IMR-90 (cell line): ENCODE measurements around the gene CDC6. TPM values are rescaled to one million over a fixed set of nuclear protein-coding genes. Genes with fewer than 3 reads are reported as not detected.
A peak's percentile ranks its signal among the peaks of the same experiment; 100 is the strongest.

Experiments used
- ATAC-seq: fragments of 200-7000 bp; cut with Tn5 transposase; 2 replicates; pipeline ENCODE4 v1.9.1; 2020; ENCODE audit warnings: low read depth, mild to moderate bottlenecking, moderate library complexity
- BruUV-seq: library from RNA; stranded (reverse); fragments of 400-500 nt; replicated peaks from 2 replicates; lab custom pipeline; 2021; lab: Mats Ljungman, UMichigan
- CTCF ChIA-PET: fragments of 300-600 bp; formaldehyde crosslinking; extraction: SDS; loops from one replicate; lab custom pipeline; 2021; ENCODE audit warnings: antibody characterized with exemption; lab: Yijun Ruan, JAX
- POLR2A ChIA-PET: fragments of 300-600 bp; sonication (Branson Sonifier 250); formaldehyde crosslinking; loops from one replicate; lab custom pipeline; 2022; ENCODE audit warnings: antibody characterized with exemption; ENCODE audit not compliant: unreplicated experiment; lab: Charles Lee
- DNase-seq: peaks from one replicate; pipeline ENCODE4 v3.0.0; 2013
- H2AFZ ChIP-seq: replicated peaks from 2 replicates; pipeline ENCODE3; 2013; ENCODE audit warnings: low read length, mild to moderate bottlenecking; ENCODE audit not compliant: poor library complexity
- H2AK5ac ChIP-seq: 2 replicates; pipeline ENCODE4 v1.6.1; 2013; ENCODE audit warnings: low read depth, low read length, inconsistent platforms
- H2AK9ac ChIP-seq: replicated peaks from 2 replicates; pipeline ENCODE3; 2013; ENCODE audit warnings: mild to moderate bottlenecking, low read depth, low read length, moderate library complexity; ENCODE audit not compliant: poor library complexity
- H2BK120ac ChIP-seq: 2 replicates; pipeline ENCODE4 v1.6.1; 2013; ENCODE audit warnings: low read depth, low read length, inconsistent platforms
- H2BK15ac ChIP-seq: 3 replicates; pipeline ENCODE4 v1.6.1; 2013; ENCODE audit warnings: low read depth, low read length, inconsistent platforms
- H2BK20ac ChIP-seq: 2 replicates; pipeline ENCODE4 v1.6.1; 2013; ENCODE audit warnings: low read depth, mild to moderate bottlenecking, inconsistent platforms, low read length, moderate library complexity
- H2BK5ac ChIP-seq: 2 replicates; pipeline ENCODE4 v1.6.1; 2013; ENCODE audit warnings: mild to moderate bottlenecking, low read depth, low read length, inconsistent platforms; ENCODE audit not compliant: poor library complexity, severe bottlenecking
- H3K14ac ChIP-seq: replicated peaks from 2 replicates; pipeline ENCODE4 v1.6.1; 2013; ENCODE audit warnings: low read depth, low read length, inconsistent platforms
- H3K18ac ChIP-seq: 2 replicates; pipeline ENCODE4 v1.6.1; 2013; ENCODE audit warnings: low read depth, low read length, control low read depth
- H3K23ac ChIP-seq: 2 replicates; pipeline ENCODE4 v1.6.1; 2013; ENCODE audit warnings: low read depth, low read length, inconsistent platforms
- H3K27ac ChIP-seq: 2 replicates; pipeline ENCODE4 v1.5.1; 2013; ENCODE audit warnings: mild to moderate bottlenecking, control low read depth, low read length; ENCODE audit not compliant: insufficient read depth
- H3K27me3 ChIP-seq: 2 replicates; pipeline ENCODE4 v1.6.1; 2013; ENCODE audit warnings: low read length; ENCODE audit not compliant: control insufficient read depth, insufficient read depth
- H3K36me3 ChIP-seq: 2 replicates; pipeline ENCODE4 v1.6.1; 2013; ENCODE audit warnings: low read length, mixed read lengths; ENCODE audit not compliant: control insufficient read depth, insufficient read depth
- H3K4ac ChIP-seq: 2 replicates; pipeline ENCODE4 v1.6.1; 2013; ENCODE audit warnings: low read depth, low read length, inconsistent platforms
- H3K4me1 ChIP-seq: 2 replicates; pipeline ENCODE4 v1.6.1; 2013; ENCODE audit warnings: low read length, mixed read lengths; ENCODE audit not compliant: control insufficient read depth, insufficient read depth
- H3K4me2 ChIP-seq: 2 replicates; pipeline ENCODE4 v1.6.1; 2013; ENCODE audit warnings: low read depth, mild to moderate bottlenecking, control low read depth, low read length, moderate library complexity
- H3K4me3 ChIP-seq: 2 replicates; pipeline ENCODE4 v1.5.1; 2013; ENCODE audit warnings: low read depth, mild to moderate bottlenecking, control low read depth, low read length, moderate library complexity; ENCODE audit not compliant: insufficient read depth
- H3K56ac ChIP-seq: 2 replicates; pipeline ENCODE4 v1.6.1; 2013; ENCODE audit warnings: low read length, inconsistent platforms; ENCODE audit not compliant: insufficient read depth; ENCODE audit errors: extremely low read depth
- H3K79me1 ChIP-seq, 2 experiments: 2 replicates each; pipeline ENCODE4 v1.6.1; 2013; ENCODE audit warnings: low read length in 2 of 2, inconsistent platforms in 1 of 2, low read depth in 1 of 2
- H3K9ac ChIP-seq: 2 replicates; pipeline ENCODE4 v1.6.1; 2013; ENCODE audit warnings: low read depth, low read length, control low read depth
- H3K9me1 ChIP-seq: 2 replicates; pipeline ENCODE4 v1.6.1; 2013; ENCODE audit warnings: low read length, inconsistent platforms; ENCODE audit not compliant: insufficient read depth
- H3K9me3 ChIP-seq: 2 replicates; pipeline ENCODE4 v1.6.1; 2013; ENCODE audit warnings: low read length; ENCODE audit not compliant: control insufficient read depth, insufficient read depth
- H4K20me1 ChIP-seq: 2 replicates; pipeline ENCODE4 v1.6.1; 2013; ENCODE audit warnings: low read length, inconsistent platforms; ENCODE audit not compliant: insufficient read depth
- H4K5ac ChIP-seq: 2 replicates; pipeline ENCODE4 v1.6.1; 2013; ENCODE audit warnings: mild to moderate bottlenecking, low read depth, low read length, control low read depth
- H4K8ac ChIP-seq, 2 experiments: 2 replicates each; pipeline ENCODE4 v1.6.1; 2013; ENCODE audit warnings: low read depth in 2 of 2, low read length in 2 of 2, control low read depth in 1 of 2, inconsistent platforms in 1 of 2
- H4K91ac ChIP-seq: 2 replicates; pipeline ENCODE4 v1.6.1; 2013; ENCODE audit warnings: low read depth, low read length, inconsistent platforms; ENCODE audit not compliant: insufficient read depth
- BHLHE40 ChIP-seq: fragments of 150-350 bp; IDR thresholded peaks from 2 replicates; pipeline ENCODE4 v1.6.1; 2016; ENCODE audit warnings: mild to moderate bottlenecking, low read depth, low read length
- CEBPB ChIP-seq: IDR thresholded peaks from 2 replicates; pipeline ENCODE4 v1.6.1; 2012; ENCODE audit warnings: low read depth, low read length, improper control_type of control experiment
- CHD1 ChIP-seq: IDR thresholded peaks from 2 replicates; pipeline ENCODE4 v1.6.1; 2012; ENCODE audit warnings: low read depth, low read length, improper control_type of control experiment
- CTCF ChIP-seq: conservative IDR thresholded peaks from 2 replicates; pipeline ENCODE4 v1.5.1; 2012; ENCODE audit warnings: mild to moderate bottlenecking, low read depth, low read length, improper control_type of control experiment
- ELK1 ChIP-seq: fragments of 150-350 bp; IDR thresholded peaks from 2 replicates; pipeline ENCODE4 v1.6.1; 2016; ENCODE audit warnings: low read depth, mild to moderate bottlenecking, low read length, moderate library complexity, borderline replicate concordance
- FOS ChIP-seq: fragments of 150-350 bp; IDR thresholded peaks from 2 replicates; pipeline ENCODE4 v1.6.1; 2016; ENCODE audit warnings: low read depth, low read length
- MAZ ChIP-seq: IDR thresholded peaks from 2 replicates; pipeline ENCODE4 v1.6.1; 2012; ENCODE audit warnings: low read depth, mild to moderate bottlenecking, low read length, improper control_type of control experiment, moderate library complexity, borderline replicate concordance
- MXI1 ChIP-seq: IDR thresholded peaks from 2 replicates; pipeline ENCODE4 v1.6.1; 2012; ENCODE audit warnings: low read depth, mild to moderate bottlenecking, low read length, moderate library complexity, borderline replicate concordance
- NFE2L2 ChIP-seq: fragments of 150-350 bp; IDR thresholded peaks from 2 replicates; pipeline ENCODE4 v1.6.1; 2016; ENCODE audit warnings: low read depth, mild to moderate bottlenecking, low read length
- POLR2A ChIP-seq: IDR thresholded peaks from 2 replicates; pipeline ENCODE4 v1.6.1; 2012; ENCODE audit warnings: mild to moderate bottlenecking, low read depth, low read length
- RFX5 ChIP-seq: IDR thresholded peaks from 2 replicates; pipeline ENCODE4 v1.8.0; 2012; ENCODE audit warnings: low read depth, mild to moderate bottlenecking, low read length, moderate library complexity
- SMC3 ChIP-seq: fragments of 150-350 bp; IDR thresholded peaks from 2 replicates; pipeline ENCODE4 v1.6.1; 2016; ENCODE audit warnings: low read depth, mild to moderate bottlenecking, antibody characterized with exemption, low read length, moderate library complexity
- USF2 ChIP-seq: fragments of 150-350 bp; IDR thresholded peaks from 2 replicates; pipeline ENCODE4 v1.6.1; 2017; ENCODE audit warnings: mild to moderate bottlenecking, antibody characterized with exemption, low read length, low read depth
- WGBS, 2 experiments: methylation state at CpG; one replicate each; pipeline versions ENCODE4 v1.1.5 to v1.1.7; 2013; ENCODE audit warnings: missing lambda C conversion rate in 2 of 2; ENCODE audit not compliant: insufficient read length in 1 of 2; ENCODE audit errors: extremely low coverage in 2 of 2; 5-methylcytosine and 5-hydroxymethylcytosine counted together
- dilution Hi-C: fragments of 300-500 bp; cut with HindIII; formaldehyde crosslinking; loops from one replicate; pipeline ENCODE4 v1.14.3; 2018; ENCODE audit warnings: low sequenced_read_pairs; ENCODE audit not compliant: unreplicated experiment
- in situ Hi-C: fragments of 300-500 bp; cut with MboI; formaldehyde crosslinking; loops from 3 replicates; pipeline ENCODE4 v1.14.3; 2019; ENCODE audit warnings: low sequenced_read_pairs, inconsistent platforms, mixed read lengths
- intact Hi-C: fragments of 100-400 bp; cut with micrococcal nuclease; formaldehyde crosslinking; loops from 2 replicates; pipeline ENCODE4 v1.10.0; 2022
- polyA plus RNA-seq, 3 experiments: library from polyadenylated mRNA; depleted of rRNA; stranded (reverse); fragments of >200 nt; gene quantifications; 2 replicates each; pipeline ENCODE4 v1.2.3, GENCODE V29; 2012; ENCODE audit warnings: low replicate concordance in 1 of 3
- total RNA-seq: library from RNA; depleted of rRNA; stranded (reverse); fragments of >200 nt; gene quantifications from 2 replicates; pipeline ENCODE4 v1.2.3, GENCODE V29; 2012

Gene CDC6
- total and polyA plus RNA-seq, 2 of the 4 experiments (the other 2 are of a cell fraction), result 15.3 to 25.6 TPM

- Histone ChIP-seq H3K9me3 (no peaks in the 10 kb centered on the region), H4K91ac (peak overlapping the region; percentile 96), H3K14ac (peak overlapping the region; percentile 96), H3K36me3 (no peaks in the 10 kb centered on the region), H3K18ac (peak overlapping the region; percentile 75), H3K79me1 (peaks cover 17 to 92% of the 10 kb centered on the region in 2 experiments), H4K5ac (peak overlapping the region; percentile 87), H4K20me1 (peaks cover 73% of the 10 kb centered on the region), H2BK5ac (peak overlapping the region; percentile 90), H3K27me3 (no peaks in the 10 kb centered on the region), H3K4me2 (peak overlapping the region; percentile 87), H2AK9ac (peak overlapping the region; percentile 98), H3K23ac (peak overlapping the region; percentile 98), H2AFZ (peak overlapping the region; percentile 92), H2BK15ac (peak overlapping the region; percentile 79; the same call in 2 of the 3 replicates), H3K56ac (peak overlapping the region; percentile 39; the same call in 1 of the 2 replicates), H2AK5ac (peak overlapping the region; percentile 99), H3K4ac (peak overlapping the region; percentile 98), H3K9ac (peak overlapping the region; percentile 49), H2BK120ac (peak overlapping the region; percentile 92), H4K8ac (peak overlapping the region; percentile 83 to 99), H2BK20ac (peak overlapping the region; percentile 78), H3K4me3 (peak overlapping the region; percentile 14), H3K27ac (peak overlapping the region; percentile 78), H3K9me1 (peaks cover 43% of the 10 kb centered on the region), H3K4me1 (peaks cover 58% of the 10 kb centered on the region)
- in situ Hi-C loops, result no loop called here
- WGBS, 2 experiments, result 4% methylated on average over 4 of the region's 19 CpGs; no CpG with 5 or more reads in 1 of the 2 experiments
- dilution Hi-C loops, result no loop called here
- BruUV-seq, result no TSS peak
- ChIA-PET CTCF (interaction anchor here (2.1 kb wide), 1 partner anchor 20 kb away, joined by 6 read pairs; no protein-coding TSS in a partner anchor), POLR2A (no interaction called here)
- ATAC-seq (no peak; the same call in 1 of the 2 replicates), DNase-seq (peak; percentile 81)
- intact Hi-C loops, result no loop called here
- TF ChIP-seq MXI1 (no peak), CHD1 (no peak), NFE2L2 (no peak), USF2 (peak; percentile 95), SMC3 (no peak), CEBPB (no peak), POLR2A (peak; percentile 83; the same call in 1 of the 2 replicates), CTCF (no peak), RFX5 (no peak), FOS (no peak), BHLHE40 (peak; percentile 34; the same call in 1 of the 2 replicates), MAZ (no peak; the same call in 1 of the 2 replicates), ELK1 (no peak)
Observed at GRCh38 chr17:40322358-40323315, 35.0 kb downstream of the CDC6 start.
